Measurements from ENCODE around the gene PDE4A. TPM values are rescaled to one million over a fixed set of nuclear protein-coding genes. Genes with fewer than 3 reads are reported as not detected.
A peak's percentile ranks its signal among the peaks of the same experiment; 100 is the strongest.

Gene PDE4A
- total RNA-seq, 1 donor from 2014 or later, result 71.1 TPM

GRCh38 chr19:10464456-10464855, 44.1 kb downstream of the PDE4A start:
- Mint-ChIP-seq H3K27me3 (ENCODE audit: insufficient read depth) (no peaks in the 10 kb centered on the region), H3K36me3 (ENCODE audit: low read depth) (peaks cover 35% of the 10 kb centered on the region), H3K4me3 (no peak overlapping the region), H3K9me3 (no peaks in the 10 kb centered on the region), H3K27ac (no peak overlapping the region), H3K4me1 (ENCODE audit: low read depth) (no peaks in the 10 kb centered on the region)
- intact Hi-C loops (cut with micrococcal nuclease), result loop anchor here (5.0 kb wide), 1 partner anchor 38 kb away; the partner anchor contains the start of gene KEAP1
- DNase-seq (ENCODE audit: low spot score), result no peak

GRCh38 chr19:10467104-10467706, 46.9 kb downstream of the PDE4A start:
- Mint-ChIP-seq H3K27ac (no peak overlapping the region), H3K27me3 (ENCODE audit: insufficient read depth) (no peaks in the 10 kb centered on the region), H3K36me3 (ENCODE audit: low read depth) (peaks cover 32% of the 10 kb centered on the region), H3K4me3 (no peak overlapping the region), H3K9me3 (no peaks in the 10 kb centered on the region), H3K4me1 (ENCODE audit: low read depth) (no peaks in the 10 kb centered on the region)
- intact Hi-C loops (cut with micrococcal nuclease), result no loop called here
- DNase-seq (ENCODE audit: low spot score), result no peak

GRCh38 chr19:10468133-10468532, 47.8 kb downstream of the PDE4A start:
- intact Hi-C loops (cut with micrococcal nuclease), result no loop called here
- H3K4me1 Mint-ChIP-seq (ENCODE audit: low read depth), result peaks cover 1% of the 10 kb centered on the region
- no peaks in the 10 kb centered on the region for H3K27me3 Mint-ChIP-seq (ENCODE audit: insufficient read depth)

GRCh38 chr19:10471909-10472308, 51.6 kb downstream of the PDE4A start:
- no peak overlapping the region for H3K4me3 Mint-ChIP-seq
- intact Hi-C loops (cut with micrococcal nuclease), result no loop called here
- peaks cover 13% of the 10 kb centered on the region for H3K4me1 Mint-ChIP-seq (ENCODE audit: low read depth)
- H3K27ac Mint-ChIP-seq, result peak overlapping the region; percentile 18
- no peaks in the 10 kb centered on the region for H3K27me3 Mint-ChIP-seq (ENCODE audit: insufficient read depth)
- peaks cover 11% of the 10 kb centered on the region for H3K36me3 Mint-ChIP-seq (ENCODE audit: low read depth)
- no peak for DNase-seq (ENCODE audit: low spot score)
- H3K9me3 Mint-ChIP-seq, result no peaks in the 10 kb centered on the region

More at GRCh38 chr19:10468133-10468532, 47.8 kb downstream of the PDE4A start:
- DNase-seq (ENCODE audit: low spot score), result no peak
- H3K9me3 Mint-ChIP-seq, result no peaks in the 10 kb centered on the region
- no peak overlapping the region for H3K4me3 Mint-ChIP-seq
- peaks cover 25% of the 10 kb centered on the region for H3K36me3 Mint-ChIP-seq (ENCODE audit: low read depth)
- H3K27ac Mint-ChIP-seq, result no peak overlapping the region

GRCh38 chr19:10473192-10473591, 52.9 kb downstream of the PDE4A start:
- no peaks in the 10 kb centered on the region for H3K27me3 Mint-ChIP-seq (ENCODE audit: insufficient read depth)
- no peak for DNase-seq (ENCODE audit: low spot score)
- peaks cover 13% of the 10 kb centered on the region for H3K4me1 Mint-ChIP-seq (ENCODE audit: low read depth)
- intact Hi-C loops (cut with micrococcal nuclease), result no loop called here
- H3K36me3 Mint-ChIP-seq (ENCODE audit: low read depth), result peaks cover 9% of the 10 kb centered on the region
- no peak overlapping the region for H3K27ac Mint-ChIP-seq
- H3K9me3 Mint-ChIP-seq, result no peaks in the 10 kb centered on the region
- no peak overlapping the region for H3K4me3 Mint-ChIP-seq

GRCh38 chr19:10474962-10475451, 54.7 kb downstream of the PDE4A start:
- H3K4me3 Mint-ChIP-seq, result no peak overlapping the region
- no peaks in the 10 kb centered on the region for H3K27me3 Mint-ChIP-seq (ENCODE audit: insufficient read depth)
- intact Hi-C loops (cut with micrococcal nuclease), result no loop called here
- H3K27ac Mint-ChIP-seq, result no peak overlapping the region
- peaks cover 22% of the 10 kb centered on the region for H3K4me1 Mint-ChIP-seq (ENCODE audit: low read depth)
- no peak for DNase-seq (ENCODE audit: low spot score)
- H3K9me3 Mint-ChIP-seq, result no peaks in the 10 kb centered on the region
- no peaks in the 10 kb centered on the region for H3K36me3 Mint-ChIP-seq (ENCODE audit: low read depth)

GRCh38 chr19:10478476-10478875, 58.1 kb downstream of the PDE4A start:
- peak overlapping the region; percentile 11 for H3K4me3 Mint-ChIP-seq
- DNase-seq (ENCODE audit: low spot score), result no peak
- peaks cover 18% of the 10 kb centered on the region for H3K4me1 Mint-ChIP-seq (ENCODE audit: low read depth)
- no peak overlapping the region for H3K27ac Mint-ChIP-seq
- intact Hi-C loops (cut with micrococcal nuclease), result no loop called here
- no peaks in the 10 kb centered on the region for H3K27me3 Mint-ChIP-seq (ENCODE audit: insufficient read depth)
- no peaks in the 10 kb centered on the region for H3K9me3 Mint-ChIP-seq
- H3K36me3 Mint-ChIP-seq (ENCODE audit: low read depth), result no peaks in the 10 kb centered on the region

- Mint-ChIP-seq H3K4me1 (ENCODE audit: low read depth) (peaks cover 16% of the 10 kb centered on the region), H3K27ac (peak overlapping the region; percentile 76), H3K36me3 (ENCODE audit: low read depth) (no peaks in the 10 kb centered on the region), H3K4me3 (peak overlapping the region; percentile 68), H3K27me3 (ENCODE audit: insufficient read depth) (no peaks in the 10 kb centered on the region), H3K9me3 (no peaks in the 10 kb centered on the region)
- intact Hi-C loops (cut with micrococcal nuclease), result loop anchor here (1.0 kb wide), 3 partner anchors 18 to 76 kb away; partner anchors contain the start of gene CDC37
- peak; percentile 86 for DNase-seq (ENCODE audit: low spot score)
Measured at GRCh38 chr19:10478903-10479384, 58.6 kb downstream of the PDE4A start.

GRCh38 chr19:10486551-10486950, 66.2 kb downstream of the PDE4A start:
- Mint-ChIP-seq H3K9me3 (no peaks in the 10 kb centered on the region), H3K4me1 (ENCODE audit: low read depth) (no peaks in the 10 kb centered on the region), H3K4me3 (no peak overlapping the region), H3K27me3 (ENCODE audit: insufficient read depth) (no peaks in the 10 kb centered on the region), H3K27ac (no peak overlapping the region), H3K36me3 (ENCODE audit: low read depth) (peaks cover 22% of the 10 kb centered on the region)
- DNase-seq (ENCODE audit: low spot score), result no peak
- intact Hi-C loops (cut with micrococcal nuclease), result no loop called here

- Mint-ChIP-seq H3K9me3 (no peaks in the 10 kb centered on the region), H3K4me3 (no peak overlapping the region), H3K4me1 (ENCODE audit: low read depth) (no peaks in the 10 kb centered on the region), H3K36me3 (ENCODE audit: low read depth) (peaks cover 33% of the 10 kb centered on the region), H3K27me3 (ENCODE audit: insufficient read depth) (no peaks in the 10 kb centered on the region), H3K27ac (no peak overlapping the region)
- intact Hi-C loops (cut with micrococcal nuclease), result no loop called here
- no peak for DNase-seq (ENCODE audit: low spot score)
Measured at GRCh38 chr19:10491472-10492047, 71.2 kb downstream of the PDE4A start.

- no peaks in the 10 kb centered on the region for H3K9me3 Mint-ChIP-seq
- intact Hi-C loops (cut with micrococcal nuclease), result no loop called here
- no peaks in the 10 kb centered on the region for H3K27me3 Mint-ChIP-seq (ENCODE audit: insufficient read depth)
- peaks cover 31% of the 10 kb centered on the region for H3K36me3 Mint-ChIP-seq (ENCODE audit: low read depth)
- no peak overlapping the region for H3K4me3 Mint-ChIP-seq
- H3K4me1 Mint-ChIP-seq (ENCODE audit: low read depth), result peaks cover 30% of the 10 kb centered on the region
- no peak for DNase-seq (ENCODE audit: low spot score)
- no peak overlapping the region for H3K27ac Mint-ChIP-seq
Measured at GRCh38 chr19:10497371-10497770, 77.0 kb downstream of the PDE4A start.

- no peak for DNase-seq (ENCODE audit: low spot score)
- intact Hi-C loops (cut with micrococcal nuclease), result loop anchor here (5.0 kb wide), 2 partner anchors 37 to 198 kb away; no protein-coding TSS in a partner anchor
- H3K9me3 Mint-ChIP-seq, result no peaks in the 10 kb centered on the region
- peaks cover 30% of the 10 kb centered on the region for H3K4me1 Mint-ChIP-seq (ENCODE audit: low read depth)
- peaks cover 27% of the 10 kb centered on the region for H3K36me3 Mint-ChIP-seq (ENCODE audit: low read depth)
- no peaks in the 10 kb centered on the region for H3K27me3 Mint-ChIP-seq (ENCODE audit: insufficient read depth)
- H3K4me3 Mint-ChIP-seq, result peak overlapping the region; percentile 94
- H3K27ac Mint-ChIP-seq, result no peak overlapping the region
Measured at GRCh38 chr19:10499550-10500246, 79.4 kb downstream of the PDE4A start.

- Mint-ChIP-seq H3K27me3 (ENCODE audit: insufficient read depth) (no peaks in the 10 kb centered on the region), H3K27ac (peak overlapping the region; percentile 77), H3K36me3 (ENCODE audit: low read depth) (peaks cover 27% of the 10 kb centered on the region), H3K4me3 (peak overlapping the region; percentile 94), H3K9me3 (no peaks in the 10 kb centered on the region), H3K4me1 (ENCODE audit: low read depth) (peaks cover 30% of the 10 kb centered on the region)
- no peak for DNase-seq (ENCODE audit: low spot score)
- intact Hi-C loops (cut with micrococcal nuclease), result loop anchor here (5.0 kb wide), 2 partner anchors 38 to 197 kb away; no protein-coding TSS in a partner anchor
Measured at GRCh38 chr19:10500247-10500592, 79.9 kb downstream of the PDE4A start.
